Measurements from ENCODE around the gene RDX. TPM values are rescaled to one million over a fixed set of nuclear protein-coding genes. Genes with fewer than 3 reads are reported as not detected.
A peak's percentile ranks its signal among the peaks of the same experiment; 100 is the strongest.
"Not testable (repeated sequence)": the region's sequence is repeated elsewhere in the genome, so short reads cannot be mapped to it uniquely, and the experiment has no call there.

Gene RDX
- total RNA-seq, 1 experiment from 2014 or later: 250 TPM

DNA sequence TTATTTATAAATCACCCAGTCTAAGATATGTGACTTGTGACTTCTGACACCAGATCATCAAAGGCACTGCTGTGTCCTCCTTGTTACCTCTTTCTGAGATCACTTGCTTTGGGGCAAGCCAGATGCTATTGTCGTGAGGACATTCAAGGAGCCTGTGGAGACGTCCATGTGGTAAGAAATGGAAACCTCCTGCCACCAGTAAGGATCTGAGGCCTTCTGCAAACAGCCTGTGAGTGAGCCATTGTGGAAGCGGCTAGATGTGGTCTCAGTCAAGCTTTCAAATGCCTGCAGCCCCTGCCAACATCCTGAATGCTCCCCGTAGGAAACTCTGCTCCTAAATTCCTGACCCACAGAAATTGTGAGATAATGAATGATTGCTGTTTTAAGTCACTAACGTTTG, 11.7 kb upstream of the RDX start:
- Histone ChIP-seq H3K4me3 (ENCODE audit: low read depth, low read length) (no peak overlapping the region), H3K27me3 (replicated peaks; ENCODE audit: control insufficient read depth, insufficient read depth, low read length) (no peaks in the 10 kb centered on the region; the same call in 1 of the 2 replicates), H3K36me3 (ENCODE audit: control insufficient read depth, insufficient read depth, low read length) (no peaks in the 10 kb centered on the region), H3K9me3 (peaks cover 6% of the 10 kb centered on the region; the same call in 1 of the 2 replicates), H3K4me1 (peaks cover 35% of the 10 kb centered on the region)
- no peak overlapping the region for H3K27ac Mint-ChIP-seq (ENCODE audit: unreplicated experiment)
- peaks cover 17% of the 10 kb centered on the region for H3K9me3 Mint-ChIP-seq (ENCODE audit: unreplicated experiment)
- no peak for DNase-seq
- peaks cover 26% of the 10 kb centered on the region for H3K4me1 Mint-ChIP-seq (ENCODE audit: low read depth, unreplicated experiment)
- H3K27me3 Mint-ChIP-seq (ENCODE audit: insufficient read depth, unreplicated experiment): peaks cover 8% of the 10 kb centered on the region
- ChIA-PET CTCF (no interaction called here), POLR2A (no interaction called here)
- intact Hi-C loops (cut with micrococcal nuclease; ENCODE audit: unreplicated experiment): no loop called here
- no peaks in the 10 kb centered on the region for H3K36me3 Mint-ChIP-seq (ENCODE audit: insufficient read depth, unreplicated experiment)
- no peak overlapping the region for H3K4me3 Mint-ChIP-seq (ENCODE audit: unreplicated experiment)
- BruUV-seq (replicated peaks): no TSS peak
- TF ChIP-seq, protein P1, sequence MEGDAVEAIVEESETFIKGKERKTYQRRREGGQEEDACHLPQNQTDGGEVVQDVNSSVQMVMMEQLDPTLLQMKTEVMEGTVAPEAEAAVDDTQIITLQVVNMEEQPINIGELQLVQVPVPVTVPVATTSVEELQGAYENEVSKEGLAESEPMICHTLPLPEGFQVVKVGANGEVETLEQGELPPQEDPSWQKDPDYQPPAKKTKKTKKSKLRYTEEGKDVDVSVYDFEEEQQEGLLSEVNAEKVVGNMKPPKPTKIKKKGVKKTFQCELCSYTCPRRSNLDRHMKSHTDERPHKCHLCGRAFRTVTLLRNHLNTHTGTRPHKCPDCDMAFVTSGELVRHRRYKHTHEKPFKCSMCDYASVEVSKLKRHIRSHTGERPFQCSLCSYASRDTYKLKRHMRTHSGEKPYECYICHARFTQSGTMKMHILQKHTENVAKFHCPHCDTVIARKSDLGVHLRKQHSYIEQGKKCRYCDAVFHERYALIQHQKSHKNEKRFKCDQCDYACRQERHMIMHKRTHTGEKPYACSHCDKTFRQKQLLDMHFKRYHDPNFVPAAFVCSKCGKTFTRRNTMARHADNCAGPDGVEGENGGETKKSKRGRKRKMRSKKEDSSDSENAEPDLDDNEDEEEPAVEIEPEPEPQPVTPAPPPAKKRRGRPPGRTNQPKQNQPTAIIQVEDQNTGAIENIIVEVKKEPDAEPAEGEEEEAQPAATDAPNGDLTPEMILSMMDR (IDR thresholded peaks at IDR 0.05; ENCODE audit: insufficient read depth in 1 of 2, low read depth in 1 of 2, low read length in 1 of 2, severe bottlenecking in 1 of 2, unreplicated experiment in 1 of 2): no peak

GRCh38 chr11:110306019-110306388, 9.6 kb upstream of the RDX start:
- H3K27me3 Mint-ChIP-seq (ENCODE audit: insufficient read depth, unreplicated experiment); H3K4me3 Mint-ChIP-seq (ENCODE audit: unreplicated experiment); H3K27me3 ChIP-seq (replicated peaks; ENCODE audit: control insufficient read depth, insufficient read depth, low read length); H3K4me3 ChIP-seq (ENCODE audit: low read depth, low read length); BruUV-seq (replicated peaks); intact Hi-C loops (cut with micrococcal nuclease; ENCODE audit: unreplicated experiment); H3K36me3 ChIP-seq (ENCODE audit: control insufficient read depth, insufficient read depth, low read length); H3K36me3 Mint-ChIP-seq (ENCODE audit: insufficient read depth, unreplicated experiment); H3K27ac Mint-ChIP-seq (ENCODE audit: unreplicated experiment); DNase-seq; H3K9me3 ChIP-seq: not testable (repeated sequence)
- CTCF ChIA-PET: interaction anchor here (1.3 kb wide), 2 partner anchors 9 to 71 kb away, joined by 4 to 5 read pairs; partner anchors contain the start of gene RDX
- Mint-ChIP-seq H3K9me3 (ENCODE audit: unreplicated experiment) (peaks cover 18% of the 10 kb centered on the region), H3K4me1 (ENCODE audit: low read depth, unreplicated experiment) (peaks cover 12% of the 10 kb centered on the region)
- POLR2A ChIA-PET: interaction anchor here (1.0 kb wide), 1 partner anchor 9 kb away, joined by 4 read pairs; the partner anchor contains the start of gene RDX
- H3K4me1 ChIP-seq: peaks cover 19% of the 10 kb centered on the region

DNA sequence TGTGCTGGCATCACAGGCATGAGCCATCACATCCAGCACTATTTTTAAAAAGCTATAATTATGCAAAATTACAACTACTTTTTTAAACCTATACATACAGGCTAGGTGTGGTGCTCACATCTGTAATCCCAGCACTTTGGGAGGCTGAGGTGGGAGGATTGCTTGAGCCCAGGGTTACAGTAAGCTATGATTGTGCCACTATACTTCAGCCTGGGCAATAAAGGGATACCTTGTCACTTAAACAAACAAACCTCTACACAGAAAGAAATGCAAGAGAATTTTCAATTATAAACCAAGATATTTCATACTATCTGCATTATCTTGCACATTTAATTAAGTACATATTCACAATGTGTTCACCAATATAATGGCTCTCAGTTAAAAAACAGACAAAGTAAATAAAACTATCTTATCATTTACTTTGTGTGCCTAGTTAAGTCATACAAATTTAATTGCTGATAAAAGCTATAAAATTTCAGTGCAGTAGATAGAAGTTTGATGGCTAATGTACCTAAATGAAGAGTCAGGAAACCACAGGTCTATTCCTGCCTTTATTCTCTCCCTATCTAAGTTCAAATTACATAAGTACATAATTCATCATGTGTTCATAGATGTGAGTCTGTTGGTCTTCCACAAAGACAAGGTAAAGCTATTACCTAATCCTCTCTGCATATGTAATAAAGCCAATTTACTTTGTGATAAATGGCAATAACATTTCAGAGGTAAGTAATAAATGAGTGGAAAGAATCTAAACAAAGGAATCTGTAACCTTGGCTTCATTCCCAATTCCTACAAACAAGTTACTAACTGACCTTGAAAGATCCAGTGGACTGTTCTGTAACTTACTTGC, 9.0 kb upstream of the RDX start:
- BruUV-seq (replicated peaks): no TSS peak
- intact Hi-C loops (cut with micrococcal nuclease; ENCODE audit: unreplicated experiment): loop anchor here (1.0 kb wide), 1 partner anchor 8 kb away; no protein-coding TSS in a partner anchor
- H3K27ac Mint-ChIP-seq (ENCODE audit: unreplicated experiment): no peak overlapping the region

More for the DNA sequence above, 9.0 kb upstream of the RDX start:
- H3K9me3 Mint-ChIP-seq (ENCODE audit: unreplicated experiment): peaks cover 20% of the 10 kb centered on the region
- peaks cover 8% of the 10 kb centered on the region for H3K27me3 Mint-ChIP-seq (ENCODE audit: insufficient read depth, unreplicated experiment)
- DNase-seq: peak in 1 of 2 experiments; percentile 54
- Histone ChIP-seq H3K36me3 (ENCODE audit: control insufficient read depth, insufficient read depth, low read length) (no peaks in the 10 kb centered on the region), H3K9me3 (peaks cover 6% of the 10 kb centered on the region; the same call in 1 of the 2 replicates), H3K27me3 (replicated peaks; ENCODE audit: control insufficient read depth, insufficient read depth, low read length) (no peaks in the 10 kb centered on the region; the same call in 1 of the 2 replicates), H3K4me1 (peaks cover 13% of the 10 kb centered on the region), H3K4me3 (ENCODE audit: low read depth, low read length) (no peak overlapping the region)
- H3K36me3 Mint-ChIP-seq (ENCODE audit: insufficient read depth, unreplicated experiment): peaks cover 4% of the 10 kb centered on the region
- ChIA-PET CTCF (interaction anchor here (1.1 to 1.3 kb wide), 2 partner anchors 9 to 104 kb away, joined by 3 to 5 read pairs; partner anchors contain the start of gene RDX), POLR2A (interaction anchor here (1.0 kb wide), 1 partner anchor 9 kb away, joined by 4 read pairs; the partner anchor contains the start of gene RDX)
- no peak overlapping the region for H3K4me3 Mint-ChIP-seq (ENCODE audit: unreplicated experiment)
- H3K4me1 Mint-ChIP-seq (ENCODE audit: low read depth, unreplicated experiment): peaks cover 8% of the 10 kb centered on the region
- TF ChIP-seq, protein P1 (IDR thresholded peaks at IDR 0.05; ENCODE audit: insufficient read depth in 1 of 2, low read depth in 1 of 2, low read length in 1 of 2, severe bottlenecking in 1 of 2, unreplicated experiment in 1 of 2): no peak
